H9 (cell line): ENCODE data around the gene GPR161. TPM values are rescaled to one million over a fixed set of nuclear protein-coding genes. Genes with fewer than 3 reads are reported as not detected.

ENCODE experiments used
- DNase-seq: peaks from one replicate; pipeline ENCODE4 v3.0.0-alpha.2; 2017
- H2AFZ ChIP-seq: one replicate; pipeline ENCODE4 v1.6.1; 2013; ENCODE audit warnings: mild to moderate bottlenecking, low read length, control low read depth, moderate library complexity
- H2AK5ac ChIP-seq: 2 replicates; pipeline ENCODE4 v1.6.1; 2013; ENCODE audit warnings: low read length, control low read depth, mixed read lengths; ENCODE audit not compliant: insufficient read length
- H2BK120ac ChIP-seq: one replicate; pipeline ENCODE4 v1.6.1; 2013; ENCODE audit warnings: low read depth, mild to moderate bottlenecking, low read length, control low read depth, inconsistent platforms; ENCODE audit not compliant: poor library complexity, severe bottlenecking
- H2BK12ac ChIP-seq: 2 replicates; pipeline ENCODE4 v1.6.1; 2013; ENCODE audit warnings: low read length, control low read depth, mixed read lengths, low read depth; ENCODE audit not compliant: insufficient read length
- H2BK15ac ChIP-seq: 2 replicates; pipeline ENCODE4 v1.6.1; 2013; ENCODE audit warnings: low read depth, low read length, control low read depth
- H2BK20ac ChIP-seq: one replicate; pipeline ENCODE4 v1.6.1; 2013; ENCODE audit warnings: low read depth, mild to moderate bottlenecking, low read length, control low read depth, inconsistent platforms; ENCODE audit not compliant: poor library complexity, severe bottlenecking
- H2BK5ac ChIP-seq: 2 replicates; pipeline ENCODE4 v1.6.1; 2013; ENCODE audit warnings: low read length, control low read depth, mixed read lengths; ENCODE audit not compliant: insufficient read length
- H3K14ac ChIP-seq: 2 replicates; pipeline ENCODE4 v1.6.1; 2013; ENCODE audit warnings: low read length, control low read depth; ENCODE audit not compliant: insufficient read depth
- H3K18ac ChIP-seq: 2 replicates; pipeline ENCODE4 v1.6.1; 2013; ENCODE audit warnings: low read depth, mild to moderate bottlenecking, mixed read lengths, low read length, control low read depth; ENCODE audit not compliant: insufficient read length
- H3K23ac ChIP-seq: 2 replicates; pipeline ENCODE4 v1.6.1; 2013; ENCODE audit warnings: low read length, control low read depth, mixed read lengths, low read depth; ENCODE audit not compliant: insufficient read length
- H3K23me2 ChIP-seq: 2 replicates; pipeline ENCODE4 v1.6.1; 2013; ENCODE audit warnings: low read depth, mild to moderate bottlenecking, mixed read lengths, low read length, control low read depth; ENCODE audit not compliant: insufficient read length, poor library complexity, severe bottlenecking
- H3K27ac ChIP-seq: 2 replicates; pipeline ENCODE4 v1.5.1; 2013; ENCODE audit warnings: low read length, control low read depth, mixed read lengths, low read depth; ENCODE audit not compliant: insufficient read length
- H3K27me3 ChIP-seq: 2 replicates; pipeline ENCODE4 v1.6.1; 2013; ENCODE audit warnings: low read length, control low read depth, inconsistent platforms; ENCODE audit not compliant: insufficient read depth
- H3K4ac ChIP-seq: 2 replicates; pipeline ENCODE4 v1.6.1; 2013; ENCODE audit warnings: low read depth, mild to moderate bottlenecking, control low read depth, inconsistent platforms, low read length, moderate library complexity
- H3K4me1 ChIP-seq: 2 replicates; pipeline ENCODE4 v1.6.1; 2013; ENCODE audit warnings: low read length, control low read depth, inconsistent platforms; ENCODE audit not compliant: insufficient read depth
- H3K4me2 ChIP-seq: 2 replicates; pipeline ENCODE4 v1.6.1; 2013; ENCODE audit warnings: low read length, control low read depth, mixed read lengths; ENCODE audit not compliant: insufficient read length, insufficient read depth
- H3K56ac ChIP-seq: 2 replicates; pipeline ENCODE4 v1.6.1; 2013; ENCODE audit warnings: low read depth, mild to moderate bottlenecking, mixed read lengths, low read length, control low read depth; ENCODE audit not compliant: insufficient read length
- H3K79me1 ChIP-seq: 2 replicates; pipeline ENCODE4 v1.6.1; 2013; ENCODE audit warnings: low read depth, mild to moderate bottlenecking, moderate library complexity, low read length, control low read depth, inconsistent platforms; ENCODE audit not compliant: insufficient read depth, poor library complexity, severe bottlenecking
- H3K79me2 ChIP-seq: 2 replicates; pipeline ENCODE4 v1.6.1; 2013; ENCODE audit warnings: low read length, control low read depth, inconsistent platforms; ENCODE audit not compliant: insufficient read depth
- H3K9ac ChIP-seq: 2 replicates; pipeline ENCODE4 v1.6.1; 2013; ENCODE audit warnings: low read length, control low read depth, mixed read lengths; ENCODE audit not compliant: insufficient read length; ENCODE audit errors: extremely low read depth
- H3K9me3 ChIP-seq: one replicate; pipeline ENCODE4 v1.6.1; 2013; ENCODE audit warnings: low read depth, low read length, inconsistent platforms; ENCODE audit not compliant: control insufficient read depth
- H3T11ph ChIP-seq: one replicate; pipeline ENCODE4 v1.6.1; 2013; ENCODE audit warnings: mild to moderate bottlenecking, low read length, control low read depth, inconsistent platforms
- H4K20me1 ChIP-seq: one replicate; pipeline ENCODE4 v1.6.1; 2013; ENCODE audit not compliant: control insufficient read depth, insufficient read length, insufficient read depth
- H4K5ac ChIP-seq: 2 replicates; pipeline ENCODE4 v1.6.1; 2013; ENCODE audit warnings: low read depth, mild to moderate bottlenecking, mixed read lengths, low read length, control low read depth; ENCODE audit not compliant: insufficient read length
- H4K8ac ChIP-seq: replicated peaks from 2 replicates; pipeline ENCODE4 v1.6.1; 2013; ENCODE audit warnings: low read length, control low read depth, mixed read lengths, low read depth; ENCODE audit not compliant: insufficient read length
- H4K91ac ChIP-seq: 2 replicates; pipeline ENCODE4 v1.6.1; 2013; ENCODE audit warnings: low read depth, mild to moderate bottlenecking, moderate library complexity, mixed read lengths, low read length, control low read depth; ENCODE audit not compliant: insufficient read length
- H3K27ac Mint-ChIP-seq, 3 experiments: 2 replicates in 2 of 3; 3 replicates in 1 of 3; pipeline ENCODE4 v1.8.0; 2020 to 2021; ENCODE audit warnings: mixed read lengths in 3 of 3, mild to moderate bottlenecking in 1 of 3, moderate library complexity in 1 of 3
- H3K27me3 Mint-ChIP-seq: 2 replicates; pipeline ENCODE4 v1.8.0; 2021; ENCODE audit warnings: low read depth, mild to moderate bottlenecking, moderate library complexity, mixed read lengths
- H3K36me3 Mint-ChIP-seq, 3 experiments: 2 replicates in 2 of 3; 3 replicates in 1 of 3; pipeline ENCODE4 v1.8.0; 2020 to 2021; ENCODE audit warnings: low read depth in 3 of 3, mixed read lengths in 3 of 3; ENCODE audit not compliant: insufficient read depth in 1 of 3
- H3K4me1 Mint-ChIP-seq, 2 experiments: 2 replicates each; pipeline ENCODE4 v1.8.0; 2020; ENCODE audit warnings: mixed read lengths in 2 of 2
- H3K4me3 Mint-ChIP-seq, 2 experiments: 2 replicates in 1 of 2; 3 replicates in 1 of 2; pipeline ENCODE4 v1.8.0; 2020 to 2021; ENCODE audit warnings: mild to moderate bottlenecking in 2 of 2, mixed read lengths in 2 of 2, moderate library complexity in 1 of 2
- H3K9me3 Mint-ChIP-seq, 2 experiments: 2 replicates in 1 of 2; 3 replicates in 1 of 2; pipeline ENCODE4 v1.8.0; 2020; ENCODE audit warnings: mild to moderate bottlenecking in 2 of 2, mixed read lengths in 2 of 2, moderate library complexity in 1 of 2
- WGBS: extraction: QIAGEN DNeasy Blood & Tissue Kit; methylation state at CpG from one replicate; pipeline ENCODE4 v1.1.7; 2013; ENCODE audit warnings: missing lambda C conversion rate, low lambda C conversion rate, mixed read lengths; ENCODE audit not compliant: insufficient read length; ENCODE audit errors: extremely low coverage; 5-methylcytosine and 5-hydroxymethylcytosine counted together
- total RNA-seq: library from RNA; stranded (reverse); gene quantifications from 2 replicates; pipeline ENCODE4 v1.2.1, GENCODE V29; 2021
- TF ChIP-seq, protein P1 (sequence below): fragments of 200-600 bp; sonication (generic); conservative IDR thresholded peaks from 3 replicates; pipeline ENCODE4 v1.8.0; 2021; ENCODE audit warnings: antibody characterized with exemption, mild to moderate bottlenecking

The GPR161 gene
- total RNA-seq, 1 experiment from 2014 or later = 10.6 TPM

GRCh38 chr1:168045311-168045710, 91.4 kb downstream of the GPR161 start:
- Mint-ChIP-seq H3K27ac (no peak overlapping the region; a peak in 1 of 7 replicates), H3K4me3 (no peak overlapping the region)

More at GRCh38 chr1:168045311-168045710, 91.4 kb downstream of the GPR161 start:
- Histone ChIP-seq H3K27ac (no peak overlapping the region), H4K8ac (no peak overlapping the region), H3K23ac (no peak overlapping the region), H2BK12ac (no peak overlapping the region), H3K18ac (no peak overlapping the region), H2BK20ac (no peak overlapping the region), H2BK5ac (no peak overlapping the region), H3K14ac (no peak overlapping the region), H4K20me1 (no peaks in the 10 kb centered on the region), H2AFZ (no peak overlapping the region), H3T11ph (no peak overlapping the region), H3K56ac (no peak overlapping the region), H4K5ac (no peak overlapping the region), H3K23me2 (no peaks in the 10 kb centered on the region), H3K79me1 (no peaks in the 10 kb centered on the region), H2BK120ac (no peak overlapping the region), H2AK5ac (no peak overlapping the region), H3K27me3 (no peaks in the 10 kb centered on the region), H3K4me2 (no peak overlapping the region), H3K4me1 (no peaks in the 10 kb centered on the region), H2BK15ac (no peak overlapping the region), H3K9ac (no peak overlapping the region), H4K91ac (no peak overlapping the region), H3K4ac (no peak overlapping the region), H3K9me3 (no peaks in the 10 kb centered on the region), H3K79me2 (no peaks in the 10 kb centered on the region)
- no CpG with 5 or more reads among the region's 1 CpG for WGBS
- H3K36me3 Mint-ChIP-seq = peaks cover 0 to 9% (median 6%) of the 10 kb centered on the region in 3 experiments; a peak in 5 of 7 replicates
- no peaks in the 10 kb centered on the region; the same call in 1 of the 2 replicates for H3K27me3 Mint-ChIP-seq
- no peaks in the 10 kb centered on the region for H3K9me3 Mint-ChIP-seq
- no peak for DNase-seq
- no peaks in the 10 kb centered on the region for H3K4me1 Mint-ChIP-seq
- TF ChIP-seq, protein P1, sequence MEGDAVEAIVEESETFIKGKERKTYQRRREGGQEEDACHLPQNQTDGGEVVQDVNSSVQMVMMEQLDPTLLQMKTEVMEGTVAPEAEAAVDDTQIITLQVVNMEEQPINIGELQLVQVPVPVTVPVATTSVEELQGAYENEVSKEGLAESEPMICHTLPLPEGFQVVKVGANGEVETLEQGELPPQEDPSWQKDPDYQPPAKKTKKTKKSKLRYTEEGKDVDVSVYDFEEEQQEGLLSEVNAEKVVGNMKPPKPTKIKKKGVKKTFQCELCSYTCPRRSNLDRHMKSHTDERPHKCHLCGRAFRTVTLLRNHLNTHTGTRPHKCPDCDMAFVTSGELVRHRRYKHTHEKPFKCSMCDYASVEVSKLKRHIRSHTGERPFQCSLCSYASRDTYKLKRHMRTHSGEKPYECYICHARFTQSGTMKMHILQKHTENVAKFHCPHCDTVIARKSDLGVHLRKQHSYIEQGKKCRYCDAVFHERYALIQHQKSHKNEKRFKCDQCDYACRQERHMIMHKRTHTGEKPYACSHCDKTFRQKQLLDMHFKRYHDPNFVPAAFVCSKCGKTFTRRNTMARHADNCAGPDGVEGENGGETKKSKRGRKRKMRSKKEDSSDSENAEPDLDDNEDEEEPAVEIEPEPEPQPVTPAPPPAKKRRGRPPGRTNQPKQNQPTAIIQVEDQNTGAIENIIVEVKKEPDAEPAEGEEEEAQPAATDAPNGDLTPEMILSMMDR = no peak
